ENCODE results near the gene ZNF302.
"Not testable (repeated sequence)": the region's sequence is repeated elsewhere in the genome, so short reads cannot be mapped to it uniquely, and the experiment has no call there.

Gene ZNF302

GRCh38 chr19:34677386-34678084, at the start of gene ZNF302:
Gene ZNF302 (plus strand): TSS chr19:34677678. CDS start chr19:34678805, 1,127 bp downstream.
- peak; percentile 94 for DNase-seq

- DNase-seq = no peak
These were observed 43.7 kb upstream of the ZNF302 start for GRCh38 chr19:34633802-34634201.

GRCh38 chr19:34639491-34640085, 37.9 kb upstream of the ZNF302 start:
- DNase-seq = peak; percentile 40

- no peak for DNase-seq
These were observed 35.2 kb upstream of the ZNF302 start for GRCh38 chr19:34642241-34642640.

- DNase-seq = no peak
These were observed 32.5 kb upstream of the ZNF302 start for GRCh38 chr19:34644991-34645461.

GRCh38 chr19:34645551-34645950, 31.9 kb upstream of the ZNF302 start:
- no peak for DNase-seq

GRCh38 chr19:34649886-34650543, 27.5 kb upstream of the ZNF302 start:
- DNase-seq = no peak

GRCh38 chr19:34651747-34652146, 25.7 kb upstream of the ZNF302 start:
- no peak for DNase-seq

- no peak for DNase-seq
These were observed 22.7 kb upstream of the ZNF302 start for GRCh38 chr19:34654796-34655195.

GRCh38 chr19:34655651-34656050, 21.8 kb upstream of the ZNF302 start:
- DNase-seq = no peak

GRCh38 chr19:34661357-34661756, 16.1 kb upstream of the ZNF302 start:
- no peak for DNase-seq

- peak; percentile 33 for DNase-seq
These were observed 14.6 kb upstream of the ZNF302 start for GRCh38 chr19:34662919-34663318.

- no peak for DNase-seq
These were observed 13.3 kb upstream of the ZNF302 start for GRCh38 chr19:34664168-34664567.

GRCh38 chr19:34664870-34665269, 12.6 kb upstream of the ZNF302 start:
- no peak for DNase-seq

- not testable (repeated sequence) for DNase-seq
These were observed 12.2 kb upstream of the ZNF302 start for GRCh38 chr19:34665275-34665674.

- no peak for DNase-seq
These were observed 11.1 kb upstream of the ZNF302 start for GRCh38 chr19:34666200-34666957.

- DNase-seq = no peak
These were observed 10.6 kb upstream of the ZNF302 start for GRCh38 chr19:34666958-34667265.

GRCh38 chr19:34667349-34668076, 10.0 kb upstream of the ZNF302 start:
- DNase-seq = no peak

GRCh38 chr19:34668077-34668689, 9.3 kb upstream of the ZNF302 start:
- DNase-seq = not testable (repeated sequence)

GRCh38 chr19:34668690-34669089, 8.8 kb upstream of the ZNF302 start:
- not testable (repeated sequence) for DNase-seq

GRCh38 chr19:34669305-34669704, 8.2 kb upstream of the ZNF302 start:
- DNase-seq = no peak

- no peak for DNase-seq
These were observed 5.5 kb upstream of the ZNF302 start for GRCh38 chr19:34671972-34672371.
